WTC11 (cell line): ENCODE measurements around the gene CPNE5. TPM values are rescaled to one million over a fixed set of nuclear protein-coding genes. Genes with fewer than 3 reads are reported as not detected.

Experiments used
- ATAC-seq: fragments of 200-7000 bp; cut with Tn5 transposase; 2 replicates; pipeline ENCODE4 v1.10.0; 2021; ENCODE audit warnings: mild to moderate bottlenecking, moderate library complexity
- CTCF ChIA-PET: fragments of 300-600 bp; sonication (Branson Sonifier 250); formaldehyde crosslinking; loops from one replicate; lab custom pipeline; 2021; ENCODE audit warnings: antibody characterized with exemption; lab: Charles Lee
- POLR2A ChIA-PET: fragments of 350-600 bp; sonication (Branson Sonifier 250); formaldehyde crosslinking; loops from one replicate; lab custom pipeline; 2021; ENCODE audit warnings: antibody characterized with exemption; lab: Charles Lee
- DNase-seq: peaks from one replicate; pipeline ENCODE4 v3.0.0; 2021; ENCODE audit warnings: low spot score
- H3K27ac Mint-ChIP-seq: 2 replicates; pipeline ENCODE4 v1.8.0; 2021; ENCODE audit warnings: mixed read lengths
- H3K27me3 Mint-ChIP-seq: 2 replicates; pipeline ENCODE4 v1.8.0; 2021; ENCODE audit warnings: low read depth, mild to moderate bottlenecking, moderate library complexity, mixed read lengths
- H3K36me3 Mint-ChIP-seq: 2 replicates; pipeline ENCODE4 v1.8.0; 2021; ENCODE audit warnings: mixed read lengths
- H3K4me1 Mint-ChIP-seq: 2 replicates; pipeline ENCODE4 v1.8.0; 2022; ENCODE audit warnings: mixed read lengths
- H3K4me3 Mint-ChIP-seq: 2 replicates; pipeline ENCODE4 v1.8.0; 2021; ENCODE audit warnings: mild to moderate bottlenecking, moderate library complexity, mixed read lengths
- H3K9me3 Mint-ChIP-seq: 2 replicates; pipeline ENCODE4 v1.8.0; 2021; ENCODE audit warnings: mixed read lengths
- CDX4 ChIP-seq: fragments of 250-450 bp; sonication (Bioruptor Pico); IDR thresholded peaks from 2 replicates; pipeline ENCODE4 v1.9.0; 2021; ENCODE audit warnings: moderate library complexity, mild to moderate bottlenecking, inconsistent platforms, borderline replicate concordance
- EMX1 ChIP-seq: fragments of 250-450 bp; sonication (Bioruptor Pico); IDR thresholded peaks from 2 replicates; pipeline ENCODE4 v1.8.0; 2021; ENCODE audit warnings: mild to moderate bottlenecking
- ERG ChIP-seq: fragments of 250-450 bp; sonication (Bioruptor Pico); IDR thresholded peaks from 2 replicates; pipeline ENCODE4 v1.8.0; 2021; ENCODE audit warnings: mild to moderate bottlenecking
- FOXP4 ChIP-seq: sonication (generic); formaldehyde crosslinking; IDR thresholded peaks from 2 replicates; pipeline ENCODE4 v1.8.0; 2022; ENCODE audit warnings: mild to moderate bottlenecking, missing genetic modification reagents
- IRF1 ChIP-seq: sonication (generic); formaldehyde crosslinking; IDR thresholded peaks from 2 replicates; pipeline ENCODE4 v1.8.0; 2023; ENCODE audit warnings: missing genetic modification reagents
- JAZF1 ChIP-seq: fragments of 250-450 bp; sonication (Bioruptor Pico); IDR thresholded peaks from 2 replicates; pipeline ENCODE4 v1.9.0; 2021; ENCODE audit warnings: moderate library complexity, mild to moderate bottlenecking, inconsistent platforms
- JUN ChIP-seq: sonication (generic); formaldehyde crosslinking; IDR thresholded peaks from 2 replicates; pipeline ENCODE4 v1.8.0; 2023; ENCODE audit warnings: mild to moderate bottlenecking, missing genetic modification reagents
- NR1H2 ChIP-seq: sonication (generic); formaldehyde crosslinking; IDR thresholded peaks from 2 replicates; pipeline ENCODE4 v1.9.0; 2021; ENCODE audit warnings: mild to moderate bottlenecking, moderate library complexity, missing genetic modification reagents
- PRRX2 ChIP-seq: fragments of 250-450 bp; sonication (Bioruptor Pico); IDR thresholded peaks from 2 replicates; pipeline ENCODE4 v1.8.0; 2021; ENCODE audit warnings: mild to moderate bottlenecking
- RORB ChIP-seq: fragments of 250-450 bp; sonication (Bioruptor Pico); IDR thresholded peaks from 2 replicates; pipeline ENCODE4 v1.9.0; 2021; ENCODE audit warnings: mild to moderate bottlenecking
- ZBTB43 ChIP-seq: sonication (generic); formaldehyde crosslinking; IDR thresholded peaks from 2 replicates; pipeline ENCODE4 v1.8.1; 2023; ENCODE audit warnings: mild to moderate bottlenecking, missing genetic modification reagents
- total RNA-seq: library from RNA; stranded (reverse); gene quantifications from 3 replicates; pipeline ENCODE4 v1.2.3, GENCODE V29; 2021

The CPNE5 gene
- total RNA-seq, 1 experiment from 2014 or later = 0.44 TPM

- TF ChIP-seq ZBTB43 (CRISPR knock-in tag) (no peak), FOXP4 (CRISPR knock-in tag) (no peak), RORB (CRISPR knock-in tag) (no peak)
These were observed 147.6 kb downstream of the CPNE5 start (continued) for GRCh38 chr6:36691612-36692011.

GRCh38 chr6:36691011-36691410 is 148.2 kb downstream of the CPNE5 start:
- Mint-ChIP-seq H3K4me1 (0 out of 2 replicates have a peak, but pooled peaks cover 2% of the 10 kb centered on the region), H3K27ac (no peak overlapping the region), H3K9me3 (peaks cover 7% of the 10 kb centered on the region; the same call in 1 of the 2 replicates), H3K36me3 (peaks cover 11% of the 10 kb centered on the region), H3K27me3 (no peaks in the 10 kb centered on the region), H3K4me3 (no peak overlapping the region)
- ATAC-seq (no peak), DNase-seq (no peak)
- ChIA-PET POLR2A (no interaction called here), CTCF (interaction anchor here (2.1 kb wide), 1 partner anchor 75 kb away, joined by 6 read pairs; no protein-coding TSS in a partner anchor)
- no peak for TF ChIP-seq NR1H2
- no peak for TF ChIP-seq RORB (CRISPR knock-in tag)
- no peak for TF ChIP-seq EMX1 (CRISPR knock-in tag)
- TF ChIP-seq CDX4 = no peak
- TF ChIP-seq IRF1 = no peak
- no peak for TF ChIP-seq JAZF1
- TF ChIP-seq PRRX2 (CRISPR knock-in tag) = no peak
- TF ChIP-seq JUN (CRISPR knock-in tag) = no peak
- TF ChIP-seq ERG (CRISPR knock-in tag) = no peak

Other genes starting within 250 kb of the CPNE5 start
- 554 to 645 TPM (median 644 TPM) in 3 replicates for gene SRSF3, start 245.1 kb downstream of the CPNE5 start, total RNA-seq
- 35.9 to 75.1 TPM (median 38.1 TPM) in 3 replicates for gene CDKN1A, start 160.7 kb downstream of the CPNE5 start, total RNA-seq
- 0.07 to 0.11 TPM in 2 of 3 replicates, not detected in the other for gene RAB44, start 141.6 kb downstream of the CPNE5 start, total RNA-seq
- gene PPIL1, start 35.4 kb upstream of the CPNE5 start, total RNA-seq = 64.2 to 69.8 TPM (median 66.6 TPM) in 3 replicates
- 13.2 to 15.6 TPM (median 15.0 TPM) in 3 replicates for gene C6orf89, start 46.5 kb upstream of the CPNE5 start, total RNA-seq
- gene PI16, start 115.3 kb upstream of the CPNE5 start, total RNA-seq = 0.09 to 0.17 TPM in 2 of 3 replicates, not detected in the other
- 198 to 207 TPM (median 204 TPM) in 3 replicates for gene MTCH1, start 146.8 kb upstream of the CPNE5 start, total RNA-seq
- gene FGD2, start 166.2 kb upstream of the CPNE5 start, total RNA-seq = 0.31 to 0.78 TPM (median 0.44 TPM) in 3 replicates